AG04450 (cell line): ENCODE measurements around the gene SSTR3. TPM values are rescaled to one million over a fixed set of nuclear protein-coding genes. Genes with fewer than 3 reads are reported as not detected.
A peak's percentile ranks its signal among the peaks of the same experiment; 100 is the strongest.

Experiments used
- CTCF ChIA-PET: fragments of 300-600, 350-600 bp; formaldehyde crosslinking; extraction: SDS; loops from one replicate; lab custom pipeline; 2022; ENCODE audit warnings: antibody characterized with exemption, inconsistent platforms; lab: Charles Lee
- POLR2A ChIA-PET: fragments of 350-600 bp; formaldehyde crosslinking; extraction: SDS; loops from one replicate; lab custom pipeline; 2021; ENCODE audit warnings: antibody characterized with exemption, inconsistent platforms; lab: Yijun Ruan, JAX
- DNase-seq: peaks from one replicate; pipeline ENCODE4 v3.0.0-alpha.2; 2011; ENCODE audit warnings: low read depth, low spot score
- H3K27ac ChIP-seq: one replicate; pipeline ENCODE4 v1.5.1; 2012; ENCODE audit warnings: low read depth, low read length, control low read depth
- H3K27me3 ChIP-seq: one replicate; pipeline ENCODE4 v1.6.0; 2012; ENCODE audit warnings: low read length; ENCODE audit not compliant: control insufficient read depth, insufficient read depth
- H3K4me3 ChIP-seq: 2 replicates; pipeline ENCODE4 v1.5.1; 2011; ENCODE audit warnings: mild to moderate bottlenecking, low read depth, low read length, control low read depth
- H3K9me3 ChIP-seq: 2 replicates; pipeline ENCODE4 v1.5.1; 2012; ENCODE audit warnings: low read length; ENCODE audit not compliant: control insufficient read depth, insufficient read depth
- CTCF ChIP-seq: IDR thresholded peaks from 2 replicates; pipeline ENCODE4 v1.5.1; 2011; ENCODE audit warnings: low read depth, low read length, control low read depth, inconsistent platforms
- polyA plus RNA-seq: library from polyadenylated mRNA; depleted of rRNA; stranded (reverse); fragments of >200 nt; gene quantifications from 2 replicates; pipeline ENCODE4 v1.2.3, GENCODE V29; 2011

SSTR3 gene
- polyA plus RNA-seq, 1 experiment: 0.06 TPM

- CTCF ChIA-PET: interaction anchor here (0.7 to 2.9 kb wide), 4 partner anchors 10 to 86 kb away, joined by 4 to 8 read pairs (median 6); no protein-coding TSS in a partner anchor
- TF ChIP-seq CTCF: no peak
- no peaks in the 10 kb centered on the region for H3K9me3 ChIP-seq
- DNase-seq: no peak
- peak overlapping the region; percentile 83 for H3K27ac ChIP-seq
- peak overlapping the region; percentile 63 for H3K4me3 ChIP-seq
- H3K27me3 ChIP-seq: no peaks in the 10 kb centered on the region
- POLR2A ChIA-PET: interaction anchor here (1.1 kb wide), 1 partner anchor 12 kb away, joined by 3 read pairs; no protein-coding TSS in a partner anchor
Measured at GRCh38 chr22:37187552-37187890, 24.8 kb downstream of the SSTR3 start.

GRCh38 chr22:37186997-37187522, 25.2 kb downstream of the SSTR3 start:
- peak overlapping the region; percentile 63 for H3K4me3 ChIP-seq

GRCh38 chr22:37186228-37186996, 25.9 kb downstream of the SSTR3 start:
- no peaks in the 10 kb centered on the region for H3K9me3 ChIP-seq
- ChIA-PET CTCF (interaction anchor here (0.7 to 2.9 kb wide), 4 partner anchors 11 to 85 kb away, joined by 4 to 8 read pairs (median 6); no protein-coding TSS in a partner anchor), POLR2A (interaction anchor here (1.1 kb wide), 1 partner anchor 13 kb away, joined by 3 read pairs; no protein-coding TSS in a partner anchor)
- no peak for TF ChIP-seq CTCF
- no peaks in the 10 kb centered on the region for H3K27me3 ChIP-seq
- DNase-seq: peak; percentile 57
- no peak overlapping the region for H3K27ac ChIP-seq
- H3K4me3 ChIP-seq: no peak overlapping the region

More at GRCh38 chr22:37186997-37187522, 25.2 kb downstream of the SSTR3 start:
- H3K27me3 ChIP-seq: no peaks in the 10 kb centered on the region
- no peak for DNase-seq
- H3K9me3 ChIP-seq: no peaks in the 10 kb centered on the region
- no peak for TF ChIP-seq CTCF
- peak overlapping the region; percentile 83 for H3K27ac ChIP-seq
- CTCF ChIA-PET: interaction anchor here (0.7 to 2.9 kb wide), 4 partner anchors 10 to 86 kb away, joined by 4 to 8 read pairs (median 6); no protein-coding TSS in a partner anchor
- POLR2A ChIA-PET: interaction anchor here (1.1 kb wide), 1 partner anchor 12 kb away, joined by 3 read pairs; no protein-coding TSS in a partner anchor

DNA sequence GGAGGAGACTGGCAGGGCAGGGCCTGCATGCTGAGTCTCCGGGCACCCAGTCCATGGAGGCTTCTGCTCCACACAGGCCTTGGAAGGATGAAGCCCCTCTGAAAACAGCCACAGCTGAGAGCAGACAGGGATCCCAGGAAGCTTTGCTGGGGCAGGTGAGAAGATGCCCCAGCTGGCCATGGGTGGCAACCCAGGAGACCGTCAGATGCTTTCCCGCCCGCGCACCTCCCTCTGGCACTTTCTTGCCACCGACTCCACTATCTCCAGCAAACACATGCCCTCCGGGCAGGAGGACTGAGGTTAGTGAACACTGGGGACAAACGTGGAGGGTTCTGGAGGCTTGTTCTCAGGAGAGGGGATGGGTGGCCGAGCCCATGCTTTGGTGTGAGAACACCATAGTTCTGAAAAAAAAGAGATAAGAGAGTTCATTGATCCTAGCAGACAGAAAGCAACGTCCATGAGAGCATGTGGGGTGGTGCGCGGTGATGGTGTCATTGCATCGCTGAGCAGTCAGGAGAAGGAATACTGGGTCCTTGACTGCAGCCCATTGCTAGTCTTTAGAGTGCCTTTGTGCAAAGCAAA, 26.5 kb downstream of the SSTR3 start:
- H3K27ac ChIP-seq: no peak overlapping the region
- DNase-seq: no peak
- no peaks in the 10 kb centered on the region for H3K9me3 ChIP-seq
- POLR2A ChIA-PET: no interaction called here
- no peak for TF ChIP-seq CTCF
- no peak overlapping the region for H3K4me3 ChIP-seq
- CTCF ChIA-PET: interaction anchor here (1.7 to 2.9 kb wide), 2 partner anchors 12 to 13 kb away, joined by 7 to 8 read pairs; no protein-coding TSS in a partner anchor
- no peaks in the 10 kb centered on the region for H3K27me3 ChIP-seq
